HG03095 (cell line): ENCODE measurements around the gene CCDC83.

Experiments used
- ATAC-seq: cut with Tn5 transposase; IDR thresholded peaks from one replicate; pipeline ENCODE4 v1.9.1; 2021; ENCODE audit warnings: moderate library complexity; ENCODE audit not compliant: unreplicated experiment

Gene CCDC83

GRCh38 chr11:85855341-85855656 is at the start of gene CCDC83:
Gene CCDC83 (plus strand): TSS chr11:85855383. CDS start chr11:85865124, 9,741 bp downstream.
- no peak for ATAC-seq

GRCh38 chr11:85805387-85805786 is 49.8 kb upstream of the CCDC83 start:
- no peak for ATAC-seq

- ATAC-seq = no peak
These were observed 49.2 kb upstream of the CCDC83 start for GRCh38 chr11:85806016-85806415.

- no peak for ATAC-seq
These were observed 48.3 kb upstream of the CCDC83 start for GRCh38 chr11:85806876-85807275.

GRCh38 chr11:85809191-85809590 is 46.0 kb upstream of the CCDC83 start:
- peak; percentile 57 for ATAC-seq

GRCh38 chr11:85809863-85810262 is 45.3 kb upstream of the CCDC83 start:
- no peak for ATAC-seq

- ATAC-seq = no peak
These were observed 44.7 kb upstream of the CCDC83 start for GRCh38 chr11:85810521-85810870.

GRCh38 chr11:85810871-85811611 is 44.1 kb upstream of the CCDC83 start, which contains the start of gene SYTL2:
Gene SYTL2 (minus strand): TSS chr11:85811141. CDS start chr11:85757725, 53,416 bp downstream.
- peak; percentile 77 for ATAC-seq

GRCh38 chr11:85811624-85812023 is 43.6 kb upstream of the CCDC83 start:
- ATAC-seq = no peak

- ATAC-seq = no peak
These were observed 41.5 kb upstream of the CCDC83 start for GRCh38 chr11:85813721-85814120.

GRCh38 chr11:85815186-85815931 is 39.8 kb upstream of the CCDC83 start:
- no peak for ATAC-seq

GRCh38 chr11:85819441-85819840 is 35.7 kb upstream of the CCDC83 start:
- ATAC-seq = no peak

- no peak for ATAC-seq
These were observed 33.5 kb upstream of the CCDC83 start for GRCh38 chr11:85821636-85822035.

GRCh38 chr11:85822814-85823213 is 32.4 kb upstream of the CCDC83 start:
- ATAC-seq = no peak

GRCh38 chr11:85823816-85824215 is 31.4 kb upstream of the CCDC83 start:
- ATAC-seq = no peak

- no peak for ATAC-seq
These were observed 29.6 kb upstream of the CCDC83 start for GRCh38 chr11:85825616-85826015.

- ATAC-seq = no peak
These were observed 28.9 kb upstream of the CCDC83 start for GRCh38 chr11:85826116-85826855.

GRCh38 chr11:85827748-85828639 is 27.2 kb upstream of the CCDC83 start:
- ATAC-seq = no peak

GRCh38 chr11:85828640-85828978 is 26.6 kb upstream of the CCDC83 start:
- no peak for ATAC-seq

- no peak for ATAC-seq
These were observed 26.0 kb upstream of the CCDC83 start for GRCh38 chr11:85829172-85829571.

GRCh38 chr11:85831050-85831449 is 24.1 kb upstream of the CCDC83 start:
- ATAC-seq = no peak
